HepG2 (cell line): ENCODE results near the gene CTCF. TPM values are rescaled to one million over a fixed set of nuclear protein-coding genes. Genes with fewer than 3 reads are reported as not detected.

Experiments
- CSRNP2 ChIP-seq: sonication (generic); formaldehyde crosslinking; conservative IDR thresholded peaks from 2 replicates; pipeline ENCODE4 v1.8.0; 2022; ENCODE audit warnings: low read depth, missing genetic modification reagents
- FOXO4 ChIP-seq: sonication (generic); formaldehyde crosslinking; conservative IDR thresholded peaks from 2 replicates; pipeline ENCODE4 v1.8.1; 2023; ENCODE audit warnings: missing genetic modification reagents
- HMG20A ChIP-seq: IDR thresholded peaks from 2 replicates; pipeline ENCODE4 v1.6.1; 2016; ENCODE audit warnings: borderline replicate concordance
- HMGA1 ChIP-seq: sonication (generic); formaldehyde crosslinking; conservative IDR thresholded peaks from 2 replicates; pipeline ENCODE4 v1.4.0; 2020; ENCODE audit warnings: missing genetic modification reagents
- HNF4G ChIP-seq, 2 experiments: sonication (generic) in 1 of 2; formaldehyde crosslinking in 1 of 2; IDR thresholded peaks; 2 replicates each; pipeline versions ENCODE4 v1.4.0 to v1.6.1; 2011 to 2020; ENCODE audit warnings: borderline replicate concordance in 2 of 2, low read depth in 2 of 2, mild to moderate bottlenecking in 2 of 2, low read length in 1 of 2, missing genetic modification reagents in 1 of 2, moderate library complexity in 1 of 2
- KLF11 ChIP-seq: IDR thresholded peaks from 2 replicates; pipeline ENCODE4 v1.6.1; 2016; ENCODE audit warnings: missing compliant biosample characterization
- MED1 ChIP-seq: sonication (generic); formaldehyde crosslinking; IDR thresholded peaks from 2 replicates; pipeline ENCODE4 v1.4.0; 2020; ENCODE audit warnings: missing genetic modification reagents
- MXD4 ChIP-seq: IDR thresholded peaks from 2 replicates; pipeline ENCODE4 v1.6.1; 2016; ENCODE audit warnings: mild to moderate bottlenecking, missing biosample characterization, missing genetic modification reagents
- MYPOP ChIP-seq: sonication (generic); formaldehyde crosslinking; IDR thresholded peaks from 2 replicates; pipeline ENCODE4 v1.8.1; 2023; ENCODE audit warnings: mild to moderate bottlenecking, moderate library complexity, missing genetic modification reagents
- NFIC ChIP-seq: IDR thresholded peaks from 2 replicates; pipeline ENCODE4 v1.6.1; 2012; ENCODE audit warnings: mild to moderate bottlenecking, low read length, inconsistent platforms
- PHF8 ChIP-seq: sonication (generic); formaldehyde crosslinking; IDR thresholded peaks from 2 replicates; pipeline ENCODE4 v1.5.0; 2020; ENCODE audit warnings: missing genetic modification reagents
- POLR2A ChIP-seq, 2 experiments: IDR thresholded peaks; 2 replicates each; pipeline ENCODE4 v1.6.1; 2011; ENCODE audit warnings: low read depth in 2 of 2, low read length in 2 of 2, mild to moderate bottlenecking in 1 of 2, moderate library complexity in 1 of 2; ENCODE audit not compliant: insufficient read depth in 1 of 2
- ZNF34 ChIP-seq: sonication (generic); formaldehyde crosslinking; IDR thresholded peaks from 2 replicates; pipeline ENCODE4 v1.4.0; 2020; ENCODE audit warnings: mild to moderate bottlenecking, missing genetic modification reagents, borderline replicate concordance
- ZNF44 ChIP-seq: sonication (generic); formaldehyde crosslinking; IDR thresholded peaks from 2 replicates; pipeline ENCODE4 v1.5.1; 2020; ENCODE audit warnings: mild to moderate bottlenecking, missing genetic modification reagents
- ZNF652 ChIP-seq: IDR thresholded peaks from 2 replicates; pipeline ENCODE4 v1.6.1; 2016; ENCODE audit warnings: low read depth, borderline replicate concordance
- ZNF703 ChIP-seq: sonication (generic); formaldehyde crosslinking; IDR thresholded peaks from 2 replicates; pipeline ENCODE4 v1.5.1; 2020; ENCODE audit warnings: missing genetic modification reagents, mild to moderate bottlenecking, moderate library complexity, borderline replicate concordance
- ZNF768 ChIP-seq: sonication (generic); formaldehyde crosslinking; IDR thresholded peaks from 2 replicates; pipeline ENCODE4 v1.4.0; 2020; ENCODE audit warnings: missing genetic modification reagents
- ZNF781 ChIP-seq: sonication (generic); formaldehyde crosslinking; IDR thresholded peaks from 2 replicates; pipeline ENCODE4 v1.5.1; 2020; ENCODE audit warnings: borderline replicate concordance, mild to moderate bottlenecking, missing genetic modification reagents; ENCODE audit errors: not compliant biosample characterization
- ZNF792 ChIP-seq: IDR thresholded peaks from 2 replicates; pipeline ENCODE4 v1.6.1; 2016
- polyA plus RNA-seq, 8 experiments: library from polyadenylated mRNA; depleted of rRNA in 3 of 8; stranded (reverse) in 7 of 8; unstranded in 1 of 8; fragments of >200 nt; fragmentation: Illumina TruSeq in 4 of 8; extraction: Trizol in 4 of 8; gene quantifications; 2 replicates each; pipeline versions ENCODE4 v1.2.1 to v1.2.3, GENCODE V29; 2011 to 2016; ENCODE audit warnings: low read depth in 4 of 8, missing spikeins in 1 of 8, mixed read lengths in 1 of 8; ENCODE audit not compliant: insufficient read depth in 1 of 8
- total RNA-seq, 5 experiments: library from RNA; depleted of rRNA; stranded (reverse); fragments of >200 nt; fragmentation: Illumina TruSeq; extraction: Trizol; gene quantifications; 2 replicates each; pipeline ENCODE4 v1.2.3, GENCODE V29; 2016; ENCODE audit warnings: low read depth in 1 of 5
- TF ChIP-seq, protein P1 (sequence below): sonication (generic); formaldehyde crosslinking; IDR thresholded peaks from 2 replicates; pipeline ENCODE4 v1.4.0; 2020; ENCODE audit warnings: missing genetic modification reagents
- TF ChIP-seq, protein P2 (sequence below): sonication (generic); formaldehyde crosslinking; IDR thresholded peaks from 2 replicates; pipeline ENCODE4 v1.4.0; 2020; ENCODE audit warnings: missing genetic modification reagents
- TF ChIP-seq, protein P3 (sequence below): sonication (generic); formaldehyde crosslinking; IDR thresholded peaks from 2 replicates; pipeline ENCODE4 v1.8.1; 2023; ENCODE audit warnings: mild to moderate bottlenecking, missing genetic modification reagents

The CTCF gene
- total and polyA plus RNA-seq, 2 of the 13 experiments (the other 11 are each of a cell fraction or from before 2014, with no cell fraction given): 19.5 to 37.5 TPM

DNA sequence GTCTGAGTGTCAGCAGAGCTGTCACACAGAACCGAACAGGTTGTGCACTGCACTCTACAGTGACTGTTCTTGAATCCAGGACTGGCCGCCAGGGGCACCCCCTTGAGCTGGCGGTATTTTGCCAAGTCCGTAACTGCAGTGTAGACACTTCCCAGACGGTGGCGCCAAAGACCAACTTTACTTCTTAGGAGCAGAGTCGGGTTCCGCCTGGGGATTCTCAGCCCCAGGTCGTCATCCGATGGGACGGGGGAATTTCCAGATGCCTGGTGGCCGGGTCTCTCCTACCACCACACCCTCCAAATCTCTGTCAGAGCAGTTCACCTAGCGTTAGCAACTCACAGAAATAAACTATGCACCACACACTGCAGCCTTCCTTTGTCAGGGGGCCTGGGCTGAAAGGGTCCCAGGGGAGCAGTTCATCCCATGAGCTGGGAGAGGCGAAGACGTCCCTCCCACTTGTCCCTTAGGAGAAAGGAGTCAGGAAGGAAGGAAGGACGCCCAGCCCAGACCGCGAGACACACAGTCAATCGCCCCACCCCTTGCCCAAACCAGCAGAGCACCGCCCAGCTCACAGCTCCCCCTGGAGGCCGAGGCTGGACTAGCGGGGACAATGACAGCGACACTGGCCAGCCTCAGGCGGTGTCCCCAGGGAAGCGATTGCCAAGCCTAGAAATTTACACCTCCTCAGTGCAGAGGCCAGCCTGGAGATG is 41.1 kb upstream of the CTCF start (continued):
- no peak for TF ChIP-seq ZNF703 (CRISPR knock-in tag)
- TF ChIP-seq ZNF768 (CRISPR knock-in tag): peak; percentile 78; the same call in 1 of the 2 replicates
- no peak for TF ChIP-seq POLR2A (IDR thresholded peaks at IDR 0.05; ENCODE audit: insufficient read depth in 1 of 2, low read depth in 2 of 2, low read length in 2 of 2)
- no peak for TF ChIP-seq ZNF652 (CRISPR knock-in tag)
- TF ChIP-seq MYPOP (CRISPR knock-in tag): peak; percentile 88; the same call in 1 of the 2 replicates
- TF ChIP-seq, protein P1, sequence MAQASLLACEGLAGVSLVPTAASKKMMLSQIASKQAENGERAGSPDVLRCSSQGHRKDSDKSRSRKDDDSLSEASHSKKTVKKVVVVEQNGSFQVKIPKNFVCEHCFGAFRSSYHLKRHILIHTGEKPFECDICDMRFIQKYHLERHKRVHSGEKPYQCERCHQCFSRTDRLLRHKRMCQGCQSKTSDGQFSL: peak; percentile 51; the same call in 1 of the 2 replicates
- no peak for TF ChIP-seq HMGA1 (CRISPR knock-in tag)
- no peak for TF ChIP-seq FOXO4 (CRISPR knock-in tag)
- peak; percentile 64 for TF ChIP-seq MED1 (CRISPR knock-in tag)
- 0 out of 2 replicates have a peak, but pooled peaks have one; percentile 31 for TF ChIP-seq ZNF792 (CRISPR knock-in tag)
- TF ChIP-seq, protein P2, sequence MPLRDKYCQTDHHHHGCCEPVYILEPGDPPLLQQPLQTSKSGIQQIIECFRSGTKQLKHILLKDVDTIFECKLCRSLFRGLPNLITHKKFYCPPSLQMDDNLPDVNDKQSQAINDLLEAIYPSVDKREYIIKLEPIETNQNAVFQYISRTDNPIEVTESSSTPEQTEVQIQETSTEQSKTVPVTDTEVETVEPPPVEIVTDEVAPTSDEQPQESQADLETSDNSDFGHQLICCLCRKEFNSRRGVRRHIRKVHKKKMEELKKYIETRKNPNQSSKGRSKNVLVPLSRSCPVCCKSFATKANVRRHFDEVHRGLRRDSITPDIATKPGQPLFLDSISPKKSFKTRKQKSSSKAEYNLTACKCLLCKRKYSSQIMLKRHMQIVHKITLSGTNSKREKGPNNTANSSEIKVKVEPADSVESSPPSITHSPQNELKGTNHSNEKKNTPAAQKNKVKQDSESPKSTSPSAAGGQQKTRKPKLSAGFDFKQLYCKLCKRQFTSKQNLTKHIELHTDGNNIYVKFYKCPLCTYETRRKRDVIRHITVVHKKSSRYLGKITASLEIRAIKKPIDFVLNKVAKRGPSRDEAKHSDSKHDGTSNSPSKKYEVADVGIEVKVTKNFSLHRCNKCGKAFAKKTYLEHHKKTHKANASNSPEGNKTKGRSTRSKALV: 0 out of 2 replicates have a peak, but pooled peaks have one; percentile 57
- TF ChIP-seq ZNF781: peak; percentile 82
- no peak for TF ChIP-seq HMG20A (CRISPR knock-in tag)
- TF ChIP-seq HNF4G (IDR thresholded peaks at IDR 0.05; ENCODE audit: borderline replicate concordance, low read depth, low read length): no peak
- no peak for TF ChIP-seq HNF4G (CRISPR knock-in tag; IDR thresholded peaks at IDR 0.05; ENCODE audit: borderline replicate concordance, low read depth)
- TF ChIP-seq PHF8 (CRISPR knock-in tag): peak; percentile 55; the same call in 1 of the 2 replicates
- TF ChIP-seq CSRNP2 (CRISPR knock-in tag): no peak
- peak; percentile 85 for TF ChIP-seq MXD4 (CRISPR knock-in tag)
- no peak for TF ChIP-seq NFIC
- TF ChIP-seq ZNF34: no peak
- no peak for TF ChIP-seq ZNF44
- TF ChIP-seq KLF11 (CRISPR knock-in tag): peak; percentile 49; the same call in 1 of the 2 replicates
- TF ChIP-seq, protein P3, sequence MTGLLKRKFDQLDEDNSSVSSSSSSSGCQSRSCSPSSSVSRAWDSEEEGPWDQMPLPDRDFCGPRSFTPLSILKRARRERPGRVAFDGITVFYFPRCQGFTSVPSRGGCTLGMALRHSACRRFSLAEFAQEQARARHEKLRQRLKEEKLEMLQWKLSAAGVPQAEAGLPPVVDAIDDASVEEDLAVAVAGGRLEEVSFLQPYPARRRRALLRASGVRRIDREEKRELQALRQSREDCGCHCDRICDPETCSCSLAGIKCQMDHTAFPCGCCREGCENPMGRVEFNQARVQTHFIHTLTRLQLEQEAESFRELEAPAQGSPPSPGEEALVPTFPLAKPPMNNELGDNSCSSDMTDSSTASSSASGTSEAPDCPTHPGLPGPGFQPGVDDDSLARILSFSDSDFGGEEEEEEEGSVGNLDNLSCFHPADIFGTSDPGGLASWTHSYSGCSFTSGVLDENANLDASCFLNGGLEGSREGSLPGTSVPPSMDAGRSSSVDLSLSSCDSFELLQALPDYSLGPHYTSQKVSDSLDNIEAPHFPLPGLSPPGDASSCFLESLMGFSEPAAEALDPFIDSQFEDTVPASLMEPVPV (CRISPR knock-in tag): peak; percentile 66; the same call in 1 of the 2 replicates
